Neuronal stem cell (in vitro differentiated cells): ENCODE results near the gene SBNO2.

Experiments used
- DNase-seq: peaks from one replicate; pipeline ENCODE4 v3.0.0-alpha.2; 2013; ENCODE audit warnings: low spot score
- H2AFZ ChIP-seq: one replicate; pipeline ENCODE4 v1.6.1; 2013; ENCODE audit warnings: mild to moderate bottlenecking, low read length, inconsistent platforms
- H2AK5ac ChIP-seq: 2 replicates; pipeline ENCODE4 v1.6.1; 2013; ENCODE audit warnings: low read depth, mild to moderate bottlenecking, inconsistent platforms, low read length, moderate library complexity, mixed read lengths
- H2BK120ac ChIP-seq: 2 replicates; pipeline ENCODE4 v1.6.1; 2013; ENCODE audit warnings: low read depth, mild to moderate bottlenecking, inconsistent platforms, low read length, moderate library complexity, mixed read lengths
- H2BK12ac ChIP-seq: one replicate; pipeline ENCODE4 v1.6.1; 2013; ENCODE audit warnings: low read length, inconsistent platforms
- H2BK15ac ChIP-seq: 2 replicates; pipeline ENCODE4 v1.6.1; 2013; ENCODE audit warnings: mild to moderate bottlenecking, low read length, inconsistent platforms, mixed read lengths
- H2BK5ac ChIP-seq: one replicate; pipeline ENCODE4 v1.6.1; 2013; ENCODE audit warnings: inconsistent platforms, mild to moderate bottlenecking, low read length, moderate library complexity
- H3K14ac ChIP-seq: one replicate; pipeline ENCODE4 v1.6.1; 2013; ENCODE audit warnings: low read length, inconsistent platforms
- H3K18ac ChIP-seq: 2 replicates; pipeline ENCODE4 v1.6.1; 2013; ENCODE audit warnings: low read length, inconsistent platforms
- H3K23ac ChIP-seq: 2 replicates; pipeline ENCODE4 v1.6.1; 2013; ENCODE audit warnings: low read depth, mild to moderate bottlenecking, mixed read lengths, low read length, inconsistent platforms; ENCODE audit not compliant: poor library complexity
- H3K27ac ChIP-seq: replicated peaks from 3 replicates; pipeline ENCODE4 v1.5.1; 2013; ENCODE audit warnings: low read length, inconsistent platforms
- H3K27me3 ChIP-seq, 3 experiments: 2 replicates each; pipeline ENCODE4 v1.6.1; 2013; ENCODE audit warnings: low read length in 3 of 3, mild to moderate bottlenecking in 2 of 3, inconsistent platforms in 1 of 3, low read depth in 1 of 3, mixed read lengths in 1 of 3, moderate library complexity in 1 of 3; ENCODE audit not compliant: control insufficient read depth in 3 of 3, insufficient read depth in 3 of 3
- H3K36me3 ChIP-seq, 2 donors: replicated peaks in 1 of 2; 2 replicates each; pipeline ENCODE4 v1.6.1; 2013; ENCODE audit warnings: low read length in 2 of 2; ENCODE audit not compliant: control insufficient read depth in 2 of 2, insufficient read depth in 2 of 2
- H3K4ac ChIP-seq: 2 replicates; pipeline ENCODE4 v1.6.1; 2013; ENCODE audit warnings: inconsistent platforms, mild to moderate bottlenecking, low read length, moderate library complexity
- H3K4me1 ChIP-seq, 2 donors: 1 replicate in 1 of 2; 2 replicates in 1 of 2; pipeline ENCODE4 v1.6.1; 2013; ENCODE audit warnings: low read length in 2 of 2, low read depth in 1 of 2; ENCODE audit not compliant: control insufficient read depth in 2 of 2, insufficient read depth in 1 of 2
- H3K4me2 ChIP-seq: one replicate; pipeline ENCODE4 v1.6.1; 2013; ENCODE audit warnings: mild to moderate bottlenecking, low read length, inconsistent platforms; ENCODE audit not compliant: insufficient read depth, poor library complexity, severe bottlenecking
- H3K4me3 ChIP-seq, 2 donors: 2 replicates each; pipeline ENCODE4 v1.5.1; 2013; ENCODE audit warnings: low read length in 2 of 2, mild to moderate bottlenecking in 2 of 2, inconsistent platforms in 1 of 2, moderate library complexity in 1 of 2
- H3K79me1 ChIP-seq: one replicate; pipeline ENCODE4 v1.6.1; 2013; ENCODE audit warnings: low read depth, mild to moderate bottlenecking, inconsistent platforms, low read length, moderate library complexity
- H3K9ac ChIP-seq: one replicate; pipeline ENCODE4 v1.6.1; 2013; ENCODE audit warnings: mild to moderate bottlenecking, low read depth, low read length, inconsistent platforms; ENCODE audit not compliant: poor library complexity
- H3K9me3 ChIP-seq, 2 donors: replicated peaks in 1 of 2; 2 replicates each; pipeline versions ENCODE3 to v1.6.1; 2013; ENCODE audit warnings: low read length in 2 of 2, mild to moderate bottlenecking in 2 of 2, inconsistent platforms in 1 of 2, low read depth in 1 of 2, mixed read lengths in 1 of 2, moderate library complexity in 1 of 2; ENCODE audit not compliant: control insufficient read depth in 2 of 2, insufficient read depth in 1 of 2
- H4K8ac ChIP-seq: one replicate; pipeline ENCODE4 v1.6.1; 2013; ENCODE audit warnings: low read depth, mild to moderate bottlenecking, inconsistent platforms, low read length, moderate library complexity
- H4K91ac ChIP-seq: one replicate; pipeline ENCODE4 v1.6.1; 2013; ENCODE audit warnings: low read length, low read depth, mild to moderate bottlenecking, inconsistent platforms; ENCODE audit not compliant: poor library complexity
- WGBS, 2 donors: extraction: QIAGEN DNeasy Blood & Tissue Kit; methylation state at CpG; one replicate each; pipeline ENCODE4 v1.1.7; 2013; ENCODE audit warnings: missing lambda C conversion rate in 2 of 2, mixed read lengths in 1 of 2; ENCODE audit not compliant: insufficient read length in 2 of 2, insufficient replicate concordance in 1 of 2; ENCODE audit errors: extremely low coverage in 2 of 2; 5-methylcytosine and 5-hydroxymethylcytosine counted together

SBNO2 gene

GRCh38 chr19:1136201-1136600 is 37.9 kb downstream of the SBNO2 start:
- peaks cover 13 to 18% of the 10 kb centered on the region in 2 donors for H3K4me1 ChIP-seq
- no peaks in the 10 kb centered on the region for H3K27me3 ChIP-seq
- peak overlapping the region; percentile 43 for H3K23ac ChIP-seq
- no peak overlapping the region for H3K4ac ChIP-seq
- H3K79me1 ChIP-seq: peaks cover 8% of the 10 kb centered on the region
- H4K8ac ChIP-seq: no peak overlapping the region
- no peak overlapping the region for H2AK5ac ChIP-seq
- no peak overlapping the region for H3K4me3 ChIP-seq
- no peak overlapping the region for H3K4me2 ChIP-seq
- H3K18ac ChIP-seq: peak overlapping the region; percentile 27
- no peak overlapping the region for H3K14ac ChIP-seq
- no CpG with 5 or more reads among the region's 12 CpGs for WGBS, 2 donors
- no peak overlapping the region for H2AFZ ChIP-seq
- H2BK12ac ChIP-seq: no peak overlapping the region
- no peak for DNase-seq
- no peak overlapping the region for H4K91ac ChIP-seq
- H2BK120ac ChIP-seq: no peak overlapping the region
- no peak overlapping the region for H3K9ac ChIP-seq
- peak overlapping the region; percentile 6 for H2BK15ac ChIP-seq
- peaks cover 0 to 8% of the 10 kb centered on the region in 2 donors for H3K36me3 ChIP-seq
- H3K27ac ChIP-seq: no peak overlapping the region
- no peak overlapping the region for H2BK5ac ChIP-seq
- H3K9me3 ChIP-seq: no peaks in the 10 kb centered on the region

DNA sequence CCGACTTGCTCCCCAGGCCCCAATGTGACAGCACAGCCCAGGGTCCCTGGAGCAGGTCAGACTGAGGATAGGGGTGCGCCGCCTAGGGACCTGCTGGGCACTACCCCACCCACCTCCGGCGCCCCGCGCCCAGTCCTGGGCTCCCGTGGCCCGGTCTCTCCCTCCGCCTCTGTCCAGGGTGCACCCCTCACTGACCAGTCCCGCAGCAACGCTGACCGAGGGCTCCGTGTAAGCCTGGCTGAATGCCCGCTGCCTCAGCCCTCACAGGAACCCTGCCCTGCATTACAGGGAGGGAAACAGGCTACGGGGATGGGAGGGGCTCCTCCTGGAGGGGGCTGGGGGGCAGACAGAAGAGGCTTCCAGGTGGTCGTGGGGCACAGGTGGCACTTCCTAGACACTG is 38.6 kb downstream of the SBNO2 start:
- Histone ChIP-seq H3K79me1 (peaks cover 7% of the 10 kb centered on the region), H3K27me3 (no peaks in the 10 kb centered on the region), H3K9me3 (no peaks in the 10 kb centered on the region), H3K4me1 (peaks cover 13 to 19% of the 10 kb centered on the region in 2 donors), H3K23ac (no peak overlapping the region), H2BK15ac (no peak overlapping the region), H3K4me2 (no peak overlapping the region), H3K9ac (peak overlapping the region; percentile 44), H3K36me3 (peaks cover 0 to 8% of the 10 kb centered on the region in 2 donors), H3K4me3 (no peak overlapping the region), H3K18ac (no peak overlapping the region), H4K8ac (no peak overlapping the region), H4K91ac (no peak overlapping the region), H2BK12ac (no peak overlapping the region), H2AK5ac (peak overlapping the region; percentile 63), H3K4ac (no peak overlapping the region), H3K27ac (no peak overlapping the region), H2BK120ac (no peak overlapping the region), H2AFZ (no peak overlapping the region), H2BK5ac (no peak overlapping the region), H3K14ac (no peak overlapping the region)
- no CpG with 5 or more reads among the region's 17 CpGs for WGBS, 2 donors
- no peak for DNase-seq

GRCh38 chr19:1134431-1134830 is 39.6 kb downstream of the SBNO2 start:
- Histone ChIP-seq H3K27ac (no peak overlapping the region), H3K14ac (peak overlapping the region; percentile 100)

GRCh38 chr19:1133471-1133929 is 40.6 kb downstream of the SBNO2 start:
- H3K9ac ChIP-seq: no peak overlapping the region
- H3K4me3 ChIP-seq: no peak overlapping the region
- no peak overlapping the region for H3K27ac ChIP-seq
- DNase-seq: no peak
- no peak overlapping the region for H2AFZ ChIP-seq
- H3K9me3 ChIP-seq: no peaks in the 10 kb centered on the region
- no CpG with 5 or more reads among the region's 25 CpGs for WGBS, 2 donors
- H3K23ac ChIP-seq: peak overlapping the region; percentile 60
- peaks cover 0 to 8% of the 10 kb centered on the region in 2 donors for H3K36me3 ChIP-seq
- peak overlapping the region; percentile 90 for H2AK5ac ChIP-seq
- no peak overlapping the region for H2BK12ac ChIP-seq
- H3K18ac ChIP-seq: peak overlapping the region; percentile 48
- H4K91ac ChIP-seq: no peak overlapping the region
- peaks cover 13 to 19% of the 10 kb centered on the region in 2 donors for H3K4me1 ChIP-seq
- H3K4me2 ChIP-seq: no peak overlapping the region
- H2BK15ac ChIP-seq: no peak overlapping the region
- H2BK120ac ChIP-seq: no peak overlapping the region
- H4K8ac ChIP-seq: no peak overlapping the region
- no peaks in the 10 kb centered on the region for H3K27me3 ChIP-seq
- peaks cover 5% of the 10 kb centered on the region for H3K79me1 ChIP-seq
- H2BK5ac ChIP-seq: no peak overlapping the region
- no peak overlapping the region for H3K14ac ChIP-seq
- no peak overlapping the region for H3K4ac ChIP-seq

More at GRCh38 chr19:1134431-1134830, 39.6 kb downstream of the SBNO2 start:
- Histone ChIP-seq H2AFZ (no peak overlapping the region), H3K9me3 (no peaks in the 10 kb centered on the region), H3K36me3 (peaks cover 0 to 8% of the 10 kb centered on the region in 2 donors), H4K91ac (no peak overlapping the region), H3K9ac (no peak overlapping the region), H2BK5ac (no peak overlapping the region), H2BK12ac (peak overlapping the region; percentile 22), H2AK5ac (peak overlapping the region; percentile 81), H2BK120ac (no peak overlapping the region), H3K27me3 (no peaks in the 10 kb centered on the region), H3K4me2 (no peak overlapping the region), H2BK15ac (no peak overlapping the region), H3K79me1 (peaks cover 5% of the 10 kb centered on the region), H3K4me3 (peak overlapping the region in 1 of 2 donors; percentile 8), H3K4me1 (peaks cover 13 to 19% of the 10 kb centered on the region in 2 donors), H3K4ac (no peak overlapping the region), H4K8ac (no peak overlapping the region), H3K18ac (peak overlapping the region; percentile 57), H3K23ac (peak overlapping the region; percentile 60)
- no CpG with 5 or more reads among the region's 11 CpGs for WGBS, 2 donors
- no peak for DNase-seq
